NCI-H526 (cell line): ENCODE results near the gene NEK6.

ENCODE experiments used
- DNase-seq, 2 experiments: peaks; one replicate each; lab custom pipeline; 2025; lab: John Stamatoyannopoulos, UW

NEK6 gene

DNA sequence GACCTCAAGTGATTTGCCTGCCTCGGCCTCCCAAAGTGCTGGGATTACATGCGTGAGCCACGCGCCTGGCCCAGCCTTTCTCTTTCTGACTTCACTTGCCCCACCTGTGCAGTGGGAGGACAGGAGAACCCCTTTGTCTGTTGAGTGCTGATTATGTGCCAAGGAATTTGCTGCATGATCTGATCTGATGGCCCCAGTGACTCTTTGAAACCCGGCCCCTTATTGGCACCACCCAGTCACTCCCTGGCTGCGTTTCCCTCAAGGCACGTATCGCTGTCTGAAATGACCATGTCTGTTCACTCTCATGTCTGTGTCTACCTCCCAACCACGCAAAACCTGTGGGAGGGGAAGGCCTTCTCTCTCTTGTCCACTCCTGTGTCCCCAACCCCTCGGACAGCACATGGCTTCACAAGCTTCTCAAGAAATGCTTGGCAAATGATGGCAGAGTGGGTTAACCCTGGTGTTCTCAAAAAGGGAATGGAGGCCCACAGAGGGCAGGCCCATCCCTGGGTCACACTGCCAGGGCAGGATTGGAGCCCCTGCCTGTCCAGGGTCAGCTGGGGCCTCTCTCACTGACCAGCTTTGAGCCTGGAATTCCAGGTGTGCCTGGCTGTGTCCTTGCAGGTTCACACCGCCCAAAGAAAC lies 21.9 kb downstream of the NEK6 start:
- DNase-seq = no peak

DNA sequence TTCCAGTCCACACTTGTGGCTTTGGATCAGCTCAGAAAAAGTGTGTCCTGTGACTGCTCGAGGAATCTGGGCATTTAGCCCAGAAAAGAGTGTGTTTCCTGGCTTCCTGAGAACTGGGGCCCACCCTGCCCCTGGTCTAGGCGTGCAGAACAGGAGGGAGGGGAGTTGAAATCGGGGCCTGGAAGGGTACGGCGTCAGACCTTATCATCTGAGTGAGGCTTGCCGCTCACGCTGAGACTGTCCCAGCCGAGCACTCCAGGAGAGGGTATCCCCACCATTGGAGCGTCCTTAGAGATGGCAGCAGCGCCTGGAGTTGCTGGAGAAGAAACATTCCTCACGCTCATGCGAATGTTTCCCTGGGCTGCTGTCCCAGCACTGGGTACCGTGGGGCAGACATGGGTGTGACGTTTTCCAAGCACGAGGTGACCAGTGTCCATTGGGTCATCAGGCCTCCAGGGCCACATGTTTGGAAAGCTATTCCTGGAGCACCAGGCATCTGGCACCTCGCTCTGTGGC lies 22.5 kb downstream of the NEK6 start:
- DNase-seq = no peak

DNA sequence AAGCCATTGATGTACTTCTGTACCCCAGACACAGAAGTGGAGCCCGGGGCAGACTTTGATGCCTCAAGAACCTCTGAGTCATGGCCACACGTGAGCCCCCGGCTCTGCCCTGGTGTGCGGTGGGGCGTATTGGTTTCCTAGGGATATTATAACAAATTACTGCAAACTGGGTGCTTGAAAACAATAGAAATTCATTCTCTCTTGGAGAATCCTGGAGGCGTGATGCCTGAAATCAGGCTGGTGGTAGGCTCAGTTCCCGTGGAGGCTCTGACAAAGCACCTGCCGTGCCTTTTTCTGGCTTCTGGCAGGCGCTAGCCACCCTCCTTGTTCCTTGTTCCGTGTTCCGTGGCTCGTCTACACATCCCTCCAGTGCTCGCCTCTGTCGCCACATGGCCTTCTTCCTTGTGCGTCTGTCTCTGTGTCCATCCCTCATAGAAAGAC lies 24.2 kb downstream of the NEK6 start:
- DNase-seq = no peak

DNA sequence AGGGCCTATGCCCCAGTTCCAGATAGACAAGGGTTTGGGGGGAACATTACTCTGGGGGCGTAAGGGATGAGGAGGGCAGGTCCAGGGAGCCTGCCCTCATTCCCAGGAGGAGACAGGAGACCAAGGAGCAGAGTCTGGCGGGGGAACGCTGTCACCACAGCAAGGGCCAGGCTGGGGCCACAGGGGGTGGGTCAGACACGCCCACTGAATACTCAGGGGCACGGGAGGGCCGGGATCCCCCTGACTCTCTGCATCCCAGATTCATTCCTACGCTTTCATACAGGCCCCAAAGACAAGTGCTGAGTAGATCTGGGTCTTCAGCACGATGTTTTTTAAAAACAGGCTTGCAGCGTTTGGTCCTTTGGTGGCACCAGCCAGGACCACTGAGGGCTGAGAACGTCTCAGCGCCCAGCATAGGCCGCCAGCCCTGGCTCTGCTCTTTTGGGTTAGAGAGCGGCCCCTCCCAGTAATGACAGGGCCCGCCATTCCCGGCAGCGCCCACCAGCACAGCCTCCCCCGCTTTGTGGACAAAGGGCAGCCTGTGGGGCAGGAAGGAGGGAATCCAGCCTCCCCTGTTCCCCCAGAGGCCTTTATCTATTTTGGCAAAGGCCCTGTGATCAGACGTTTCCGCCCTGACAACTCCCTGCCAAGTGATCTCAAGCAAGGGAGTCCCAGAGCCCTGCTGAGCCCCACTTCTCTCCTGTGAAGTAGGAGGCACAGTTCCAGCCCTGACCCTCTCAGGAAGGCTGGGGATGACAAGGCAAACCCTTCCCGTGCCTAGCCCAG lies 24.9 kb downstream of the NEK6 start:
- DNase-seq = no peak

DNA sequence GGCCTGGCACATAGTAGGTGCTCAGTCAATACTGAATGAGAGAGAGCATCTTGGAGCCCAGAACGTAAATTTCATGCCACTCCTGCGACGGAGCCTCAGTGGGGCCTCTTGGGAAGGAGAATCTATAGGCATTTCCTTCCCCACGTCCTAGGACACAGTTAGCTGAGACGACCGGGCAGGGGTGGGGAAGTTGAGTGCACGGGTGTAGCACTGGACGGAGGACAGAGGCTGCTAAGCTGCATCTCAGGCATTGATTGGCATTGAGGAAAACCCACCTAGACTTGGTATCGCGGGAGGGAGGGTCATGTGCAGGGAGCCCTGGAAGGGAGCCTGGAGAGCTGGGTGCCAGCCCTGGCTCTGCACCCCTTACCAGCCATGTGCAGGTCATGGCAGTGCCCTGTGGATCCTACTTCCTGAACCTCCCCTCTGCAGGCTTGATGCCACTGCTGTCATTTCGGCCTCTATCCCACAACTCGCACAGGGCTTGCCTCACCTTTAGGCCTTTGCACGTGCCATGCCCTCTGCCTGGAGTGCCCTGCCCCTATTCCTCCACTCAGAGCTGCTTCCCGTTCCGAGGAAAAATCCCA lies 25.6 kb downstream of the NEK6 start:
- no peak for DNase-seq

DNA sequence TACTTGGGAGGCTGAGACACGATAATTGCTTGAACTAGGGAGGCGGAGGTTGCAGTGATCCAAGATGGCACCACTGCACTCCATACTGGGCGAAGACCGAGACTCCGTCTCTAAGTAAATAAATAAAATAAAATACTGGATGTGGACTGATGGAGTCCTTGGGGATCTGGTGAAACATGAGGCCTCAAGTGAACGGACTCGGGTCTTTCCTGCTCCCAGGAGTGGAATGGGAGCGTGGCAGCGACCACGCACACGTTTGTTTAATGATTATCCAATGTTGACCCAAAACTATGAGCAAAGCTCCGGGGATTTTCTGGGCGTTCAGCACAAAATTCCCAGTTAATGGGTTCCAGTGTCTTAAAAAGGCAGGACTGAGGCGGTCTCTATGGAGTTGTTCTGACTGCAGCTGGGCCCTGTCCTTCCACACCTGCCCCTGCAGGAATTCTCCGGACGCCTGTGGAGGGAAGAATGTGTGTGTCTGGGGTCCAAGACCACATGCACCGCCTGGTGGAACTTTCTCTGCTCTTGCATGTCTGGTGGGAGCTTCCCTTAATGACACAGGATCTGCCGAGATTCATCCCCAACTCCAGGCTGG lies 26.6 kb downstream of the NEK6 start:
- no peak for DNase-seq

DNA sequence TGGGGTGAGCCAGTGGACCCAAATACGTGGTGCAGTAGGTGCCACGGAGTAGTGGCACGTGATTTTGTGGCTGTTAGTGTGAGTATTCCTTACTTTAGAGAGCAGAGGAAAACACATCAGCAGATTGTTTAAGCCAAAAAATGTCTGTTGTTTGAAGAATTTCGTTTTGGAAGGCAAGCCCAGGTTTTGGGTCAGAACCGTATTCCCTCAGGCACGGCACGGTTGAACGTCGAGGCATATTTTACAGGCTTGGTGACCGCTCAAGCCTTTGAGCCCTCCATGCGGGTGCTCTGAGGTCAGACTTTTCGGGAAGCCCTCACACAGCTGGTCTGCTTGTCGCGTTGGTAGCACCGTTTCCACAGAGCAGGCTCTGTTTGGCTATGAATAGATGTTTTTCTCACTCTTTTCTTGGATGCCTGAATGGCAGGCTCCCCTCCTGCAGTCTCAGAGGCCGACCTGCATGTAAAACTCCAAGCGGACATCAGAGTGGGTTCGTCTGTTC lies 27.2 kb downstream of the NEK6 start:
- no peak for DNase-seq

DNA sequence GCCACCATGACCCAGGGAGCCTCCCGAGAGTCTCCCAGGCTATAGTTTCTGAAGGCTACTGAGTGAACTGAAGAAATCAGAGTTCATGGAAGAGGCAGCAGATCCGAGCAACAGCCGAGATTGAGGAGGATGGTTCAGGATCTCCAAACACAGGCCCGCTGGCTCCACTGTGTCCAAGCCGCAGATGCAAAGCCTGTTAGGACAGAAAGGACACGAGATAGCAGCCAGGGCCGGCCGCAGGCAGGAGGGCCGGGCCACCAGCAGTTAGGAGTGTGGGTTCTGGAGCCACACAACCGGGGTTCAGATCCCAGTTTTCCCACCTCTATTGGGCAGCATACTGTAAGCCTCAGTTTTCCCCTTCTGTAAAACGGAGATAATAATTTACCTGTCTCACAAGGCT lies 27.7 kb downstream of the NEK6 start:
- no peak for DNase-seq

DNA sequence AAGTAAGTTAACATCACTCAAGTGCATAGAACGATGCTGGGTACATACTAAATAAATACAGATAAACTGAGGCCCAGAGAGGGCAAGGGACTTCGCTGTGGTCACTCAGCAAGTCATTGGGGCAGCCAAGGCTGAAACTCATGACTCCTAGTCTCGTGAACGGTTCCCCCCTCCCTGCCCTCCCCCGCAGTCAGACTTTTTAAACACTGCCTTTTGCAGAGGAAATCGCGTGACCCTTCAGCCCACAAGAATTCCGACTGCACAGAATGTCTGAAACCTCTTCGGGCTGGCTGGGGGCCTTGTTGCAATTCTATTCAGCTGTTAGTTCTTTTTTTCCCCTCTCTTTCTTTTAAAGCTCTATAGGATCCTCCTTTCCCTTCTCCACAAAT lies 28.1 kb downstream of the NEK6 start:
- no peak for DNase-seq

DNA sequence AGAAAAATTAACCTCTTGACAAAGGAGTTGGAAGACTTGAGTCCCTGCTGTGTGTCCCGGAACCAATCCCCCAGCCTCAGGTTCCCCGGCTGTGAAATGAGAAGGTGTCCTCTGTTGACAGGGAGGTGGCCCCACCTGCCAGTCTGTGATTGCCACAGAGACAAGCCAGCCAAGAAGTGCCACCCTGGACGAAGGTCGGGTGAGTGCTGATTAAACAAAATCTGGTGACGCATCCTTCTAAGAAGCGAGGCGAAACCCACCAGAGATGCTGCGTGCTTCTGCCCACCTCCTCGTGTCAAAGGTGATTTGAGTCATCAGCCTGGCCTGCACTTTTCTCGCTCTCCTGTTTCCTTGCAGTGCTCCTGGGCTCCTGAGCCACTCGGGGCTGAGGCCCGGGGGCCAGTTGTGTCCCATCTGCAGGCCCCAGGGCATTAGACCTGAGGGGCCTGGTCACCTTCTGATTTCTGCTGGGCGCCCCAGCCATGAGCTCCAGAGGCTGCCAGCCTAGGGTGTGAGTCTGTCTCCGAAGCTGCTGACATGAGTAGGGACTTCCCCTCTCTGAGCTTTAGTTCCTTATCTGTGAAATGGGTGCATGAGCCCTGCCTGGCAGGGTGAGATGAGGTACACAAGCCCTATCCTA lies 28.7 kb downstream of the NEK6 start:
- no peak for DNase-seq

DNA sequence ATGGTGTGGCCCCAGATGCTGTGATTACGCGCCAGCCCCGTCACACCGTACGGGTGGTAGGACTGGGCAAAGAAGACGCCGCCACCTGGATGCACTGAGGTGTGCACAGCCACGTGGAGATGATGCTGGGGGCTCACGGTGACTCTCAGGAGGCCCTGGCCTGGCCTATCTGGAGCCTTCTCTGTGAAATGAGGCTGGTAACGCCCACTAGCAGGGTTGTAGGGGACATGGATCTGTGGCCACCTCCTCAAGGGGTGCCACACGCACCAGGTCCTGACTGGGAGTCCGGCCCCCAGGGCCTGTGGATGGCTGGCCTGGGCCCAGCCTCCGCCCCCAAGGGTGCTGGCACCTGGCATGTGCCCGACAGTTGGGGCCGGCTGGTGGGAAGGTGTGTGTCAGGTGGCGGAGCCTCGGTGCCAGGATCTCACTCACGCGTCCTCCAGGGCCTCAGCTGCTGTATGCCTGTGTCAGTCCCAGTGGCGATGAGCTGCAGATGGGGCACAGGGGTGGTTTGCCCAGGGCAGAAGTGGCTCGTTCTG lies 32.4 kb downstream of the NEK6 start:
- DNase-seq = no peak

DNA sequence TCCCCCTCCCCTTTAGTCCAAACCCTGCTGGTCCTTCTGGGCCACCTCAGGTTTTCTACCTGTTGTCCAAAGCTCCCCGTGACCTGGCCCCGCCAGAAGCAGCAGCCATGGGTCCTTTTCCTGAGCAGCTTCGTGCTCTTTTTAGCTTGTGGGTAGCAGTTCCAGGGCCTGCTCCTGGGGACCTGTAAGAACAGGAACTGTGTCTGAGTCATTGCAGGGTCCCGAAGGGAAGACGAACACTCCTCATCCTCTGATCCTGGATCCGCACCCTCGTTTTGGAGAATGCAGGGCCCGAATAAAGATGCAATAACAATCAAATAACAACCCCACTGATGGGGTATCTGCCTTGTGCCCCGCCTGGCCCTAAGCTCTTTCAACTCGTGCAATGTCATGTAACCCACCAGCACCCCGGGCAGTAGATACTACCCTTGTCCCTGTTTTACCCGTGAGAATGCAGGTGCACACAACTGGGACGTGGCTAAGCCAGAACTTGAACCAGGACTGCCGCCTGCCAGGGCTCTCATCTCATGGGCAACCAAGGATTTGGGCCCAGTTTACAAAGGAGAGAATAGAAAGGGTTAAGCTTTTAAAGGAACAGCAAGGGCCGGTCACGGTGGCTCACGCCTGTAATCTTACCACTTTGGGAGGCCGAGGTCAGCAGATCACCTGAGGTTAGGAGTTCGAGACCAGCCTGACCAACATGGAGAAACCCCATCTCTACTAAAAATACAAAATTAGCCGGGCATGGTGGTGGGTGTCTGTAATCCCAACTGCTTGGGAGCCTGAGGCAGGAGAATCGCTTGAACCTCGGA lies 33.2 kb downstream of the NEK6 start:
- no peak for DNase-seq

DNA sequence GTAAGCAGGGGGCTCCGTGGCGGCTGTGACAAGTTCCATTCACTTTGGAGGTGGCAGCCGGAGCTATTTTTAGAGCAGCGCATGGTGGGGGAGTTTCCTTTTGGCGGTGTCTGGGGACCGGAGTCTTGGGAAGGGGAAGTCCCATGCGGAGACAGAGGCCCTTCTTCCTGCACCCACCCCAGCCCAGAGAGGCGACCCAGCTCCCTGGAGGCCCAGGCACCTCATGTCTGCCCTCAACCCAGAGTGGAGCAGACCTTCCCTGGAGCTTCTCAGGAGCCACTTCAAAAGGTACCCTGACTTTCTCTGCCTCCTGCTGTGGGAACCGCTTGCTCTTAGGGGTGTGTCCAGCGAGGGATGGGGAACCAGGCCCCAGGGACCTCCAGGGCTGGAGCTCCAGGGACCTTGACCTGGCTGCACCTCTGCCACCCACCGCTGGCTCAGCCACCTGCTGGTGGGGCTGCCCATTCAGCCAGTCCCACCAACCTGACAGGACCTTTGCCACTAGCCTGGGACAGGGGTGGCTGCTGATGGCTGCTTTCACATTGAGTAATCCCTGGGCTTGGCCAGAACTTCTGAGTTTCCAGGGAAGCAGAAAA lies 34.1 kb downstream of the NEK6 start:
- DNase-seq = no peak

DNA sequence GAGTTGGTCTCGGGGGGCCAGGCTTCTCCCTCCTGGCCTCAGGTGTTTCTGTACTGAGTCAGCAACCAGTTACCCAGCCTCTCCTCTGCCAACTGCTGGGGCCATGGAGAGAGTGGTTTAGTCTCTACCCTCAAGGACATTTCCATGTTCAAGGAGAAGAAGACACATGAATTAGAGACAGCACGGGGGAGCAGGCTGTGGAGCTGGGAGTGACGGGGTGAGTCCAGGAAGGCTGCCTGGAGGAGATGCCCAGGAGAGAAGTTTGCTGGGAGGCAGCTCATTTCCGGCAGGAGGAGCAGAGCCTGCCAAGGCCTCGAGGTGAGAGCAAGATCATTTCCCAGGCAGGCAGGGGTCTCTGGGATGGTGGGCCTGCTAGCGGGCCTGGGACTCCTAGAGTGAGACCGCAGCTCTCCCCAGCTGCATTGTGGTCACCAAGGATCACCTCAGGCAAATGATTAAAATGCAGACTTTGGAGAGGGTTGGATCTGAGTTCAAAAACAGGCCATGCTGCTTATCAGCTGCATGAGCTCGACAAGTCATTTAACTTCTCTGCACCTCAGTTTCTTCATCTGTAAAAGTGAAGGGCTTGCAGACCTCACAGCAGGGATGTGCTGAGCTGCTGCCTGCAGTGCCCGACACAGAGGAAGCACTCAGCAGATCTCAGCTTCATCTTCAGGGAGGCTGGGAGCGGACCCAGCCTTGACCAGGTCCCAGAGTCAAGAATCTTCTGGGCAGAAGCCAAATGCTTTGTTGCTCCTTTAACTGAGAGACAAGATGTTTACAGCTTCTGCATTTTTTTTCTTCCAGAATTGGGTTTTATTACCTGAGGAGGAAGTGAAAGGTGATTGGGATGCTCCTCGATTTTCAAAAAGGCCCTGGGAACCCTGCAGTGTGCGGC lies 35.2 kb downstream of the NEK6 start:
- DNase-seq = no peak

DNA sequence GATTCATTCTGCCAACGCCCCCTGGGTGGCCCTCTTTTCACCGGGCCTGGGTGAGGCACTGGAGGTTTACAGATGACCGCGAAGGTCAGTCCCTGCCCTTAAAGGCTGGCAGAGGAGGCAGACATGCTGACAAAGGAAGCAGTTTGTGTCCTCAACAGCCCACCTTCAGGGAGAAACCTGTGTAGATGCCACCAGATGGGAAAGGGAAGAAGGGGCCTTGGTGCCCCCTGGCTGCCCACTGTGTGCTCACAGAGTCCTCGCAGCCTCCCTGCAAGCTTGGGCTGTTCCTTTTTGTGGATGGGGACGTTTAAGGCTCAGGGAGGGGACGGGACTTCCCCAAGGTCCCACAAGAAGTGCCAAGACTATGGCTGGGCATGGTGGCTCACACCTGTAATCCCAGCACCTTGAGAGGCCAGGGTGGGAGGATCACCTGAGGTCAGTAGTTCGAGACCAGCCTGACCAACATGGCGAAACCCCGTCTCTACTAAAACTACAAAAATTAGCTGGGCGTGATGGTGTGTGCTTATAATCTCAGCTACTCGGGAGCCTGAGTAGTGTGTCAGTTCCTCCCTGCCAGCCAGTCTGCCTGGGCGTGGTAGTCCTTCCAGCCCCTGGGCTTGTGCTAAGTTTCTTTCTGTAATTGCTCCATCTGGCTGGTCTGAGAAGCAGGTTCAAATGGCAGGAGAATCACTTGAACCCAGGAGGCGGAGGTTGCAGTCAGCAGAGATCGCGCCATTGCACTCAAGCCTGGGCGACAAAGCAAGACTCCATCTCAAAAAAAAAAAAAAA lies 36.2 kb downstream of the NEK6 start:
- DNase-seq = no peak

DNA sequence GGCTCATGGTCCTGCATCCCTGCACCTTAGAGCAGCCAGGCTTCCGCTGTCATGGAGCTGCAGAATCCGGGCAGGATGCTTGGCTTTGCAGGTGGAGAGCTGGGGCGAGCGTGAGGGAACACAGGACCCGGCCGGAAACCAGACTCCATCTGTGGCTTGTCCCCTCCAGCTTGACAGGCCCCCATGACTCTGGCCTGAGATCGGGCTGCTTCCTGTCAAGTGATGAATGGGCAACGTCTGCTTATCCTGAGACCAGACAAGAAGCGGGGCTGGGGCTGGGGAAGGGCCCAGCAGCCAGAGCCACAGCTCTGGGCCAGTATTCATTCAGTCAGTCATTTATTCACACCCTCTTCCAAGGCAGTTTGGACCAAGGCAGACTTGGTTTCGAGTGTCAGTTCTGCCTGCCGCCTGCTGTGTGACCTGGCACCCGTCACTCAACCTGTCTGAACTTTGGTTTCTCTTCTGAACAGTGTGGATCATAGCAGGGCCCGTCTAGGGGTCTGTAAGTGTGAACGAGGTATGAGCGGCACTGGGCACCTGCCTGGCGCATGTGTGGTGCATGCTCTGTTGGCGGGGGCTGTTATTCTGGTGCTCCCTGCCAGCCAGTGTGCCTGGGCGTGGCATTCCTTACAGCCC lies 37.5 kb downstream of the NEK6 start:
- DNase-seq = no peak

DNA sequence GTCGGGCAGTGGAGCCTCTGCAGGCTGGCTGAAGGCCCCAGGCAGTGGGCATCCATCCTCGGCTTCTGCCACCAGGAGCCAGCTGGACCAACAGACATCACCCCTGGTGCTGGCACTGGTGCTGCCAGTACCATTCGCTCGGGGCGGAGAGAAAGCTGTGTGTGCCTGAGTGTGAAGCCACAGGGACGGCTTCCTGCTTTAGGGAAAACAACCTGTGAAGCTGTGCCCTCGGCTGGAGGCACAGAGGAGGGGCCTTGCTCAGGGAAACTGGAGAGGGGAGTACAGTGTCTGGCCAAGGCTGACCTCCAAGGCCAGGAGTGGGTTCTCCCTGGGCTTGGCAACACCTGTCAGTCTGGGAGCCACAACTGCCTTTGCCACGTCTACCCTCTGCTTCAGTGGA lies 38.3 kb downstream of the NEK6 start:
- no peak for DNase-seq
